ENCODE measurements around the gene CBX2.

CBX2 gene

DNA sequence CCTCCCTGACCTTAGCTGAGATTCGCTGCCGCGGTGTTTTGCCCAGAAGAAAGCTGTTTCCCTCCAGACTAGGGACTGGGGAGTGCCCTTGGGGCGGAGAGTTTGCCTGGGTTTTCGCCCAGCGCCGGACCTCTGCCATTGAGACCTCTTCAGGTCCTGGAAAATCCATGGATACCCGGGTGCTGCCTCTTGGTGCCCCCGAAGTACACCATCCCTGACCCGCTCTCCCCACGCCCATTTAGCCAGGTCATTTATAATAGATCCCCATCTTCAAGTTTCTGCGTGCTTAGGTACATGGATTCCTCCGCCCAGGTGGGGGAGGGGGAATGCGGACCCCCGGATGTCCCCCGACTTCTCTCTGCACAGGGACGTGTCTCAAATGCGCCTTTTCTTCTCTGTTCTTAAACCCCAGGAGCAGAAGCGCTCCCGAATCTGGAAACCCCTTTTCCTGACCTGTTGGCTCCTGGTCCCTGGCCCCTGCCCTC is 34.0 kb downstream of the CBX2 start:
- no peak for DNase-seq (ENCODE audit: low read depth in 2 of 2)

DNA sequence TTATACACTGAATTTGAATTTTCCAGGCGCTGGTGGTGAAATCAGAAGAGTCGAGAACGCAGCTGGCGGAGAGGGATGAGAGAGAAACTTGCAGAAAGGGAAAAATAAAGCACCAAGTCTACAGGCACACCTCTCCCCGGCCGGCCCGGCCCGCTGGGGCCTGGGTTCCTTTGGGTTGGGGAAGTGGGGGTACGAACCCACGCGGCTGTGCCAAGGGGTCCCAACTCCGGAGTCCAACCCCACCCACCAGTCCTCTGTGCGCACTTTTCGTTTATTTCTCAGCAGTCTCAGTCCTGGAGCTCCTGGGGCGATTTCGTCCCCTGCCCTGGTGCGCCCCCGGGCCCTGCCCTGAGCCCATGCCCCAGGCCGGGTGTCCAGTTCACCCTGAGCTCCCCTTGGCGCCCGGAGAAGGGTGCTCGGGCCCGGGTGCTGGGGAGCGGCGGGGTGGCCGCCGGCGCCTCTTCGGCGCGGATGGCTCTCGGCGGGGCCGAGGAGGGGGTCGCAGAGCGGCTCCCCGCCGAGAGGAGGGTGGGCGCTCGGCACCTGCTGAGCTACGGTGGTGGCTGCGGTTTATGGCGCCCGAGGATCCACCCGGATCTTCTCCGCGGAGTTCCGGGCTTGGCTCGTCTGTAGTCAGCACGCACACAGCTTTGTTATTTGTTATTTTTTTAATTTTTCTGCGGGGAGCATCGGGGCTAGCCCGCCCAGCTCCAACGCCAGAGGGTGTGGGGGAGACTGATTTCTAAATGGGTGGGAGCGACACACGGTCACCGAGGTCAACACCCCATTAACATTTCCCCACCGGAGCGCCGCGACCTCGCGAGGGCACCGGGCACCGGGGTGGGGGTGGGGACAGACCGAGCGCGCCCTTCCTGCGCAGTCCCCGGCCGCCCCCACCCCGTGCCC is 34.7 kb downstream of the CBX2 start:
- DNase-seq (ENCODE audit: low read depth in 2 of 2) = no peak

DNA sequence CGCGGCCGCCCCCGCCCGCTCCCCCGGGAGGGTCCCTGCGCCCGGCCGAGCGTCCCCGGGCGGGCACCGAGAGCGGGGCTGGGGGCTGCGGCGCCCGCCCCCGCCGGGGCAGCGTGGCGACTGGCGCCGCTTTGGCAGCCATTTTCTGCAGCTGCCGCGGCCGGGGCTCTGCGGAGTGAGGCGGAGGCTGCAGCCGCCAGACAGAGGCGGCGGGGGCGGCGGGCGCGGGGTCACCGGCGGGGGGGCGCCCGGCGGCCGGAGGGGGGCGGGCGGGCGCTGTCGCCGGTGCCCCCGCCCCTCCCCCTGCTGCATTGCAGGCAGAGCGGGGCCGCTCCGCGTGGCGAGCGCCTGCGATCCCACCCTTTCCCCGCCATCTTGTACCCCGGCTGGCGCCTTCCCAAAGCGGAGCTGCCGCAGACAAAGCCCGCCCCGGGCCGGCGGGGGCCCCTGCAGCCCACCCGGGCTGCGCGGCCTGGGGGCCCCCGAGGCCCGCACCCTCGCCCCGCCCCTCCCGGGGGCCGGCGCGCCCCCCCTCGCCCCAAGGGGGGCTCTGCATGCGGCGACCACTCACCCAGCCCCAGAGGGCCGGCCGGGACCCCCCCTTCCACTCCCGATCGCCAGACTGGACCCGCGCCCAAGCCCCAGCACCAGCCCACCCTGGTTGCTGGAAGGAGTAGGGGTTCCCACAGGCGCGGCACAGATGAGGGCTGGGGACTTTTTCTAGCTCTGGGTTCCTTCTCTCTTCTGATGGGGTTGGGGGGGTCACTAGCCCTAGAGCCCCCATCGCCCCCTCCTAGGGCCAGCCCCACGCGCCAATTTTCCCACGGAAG is 35.6 kb downstream of the CBX2 start:
- DNase-seq (ENCODE audit: low read depth in 2 of 2) = no peak

GRCh38 chr17:79814127-79814973 is 36.4 kb downstream of the CBX2 start:
- DNase-seq (ENCODE audit: low read depth in 2 of 2) = no peak

GRCh38 chr17:79814974-79815835 is 37.3 kb downstream of the CBX2 start:
- no peak for DNase-seq (ENCODE audit: low read depth in 2 of 2)

- no peak for DNase-seq (ENCODE audit: low read depth in 2 of 2)
Observed at GRCh38 chr17:79815836-79816461, 38.0 kb downstream of the CBX2 start.

DNA sequence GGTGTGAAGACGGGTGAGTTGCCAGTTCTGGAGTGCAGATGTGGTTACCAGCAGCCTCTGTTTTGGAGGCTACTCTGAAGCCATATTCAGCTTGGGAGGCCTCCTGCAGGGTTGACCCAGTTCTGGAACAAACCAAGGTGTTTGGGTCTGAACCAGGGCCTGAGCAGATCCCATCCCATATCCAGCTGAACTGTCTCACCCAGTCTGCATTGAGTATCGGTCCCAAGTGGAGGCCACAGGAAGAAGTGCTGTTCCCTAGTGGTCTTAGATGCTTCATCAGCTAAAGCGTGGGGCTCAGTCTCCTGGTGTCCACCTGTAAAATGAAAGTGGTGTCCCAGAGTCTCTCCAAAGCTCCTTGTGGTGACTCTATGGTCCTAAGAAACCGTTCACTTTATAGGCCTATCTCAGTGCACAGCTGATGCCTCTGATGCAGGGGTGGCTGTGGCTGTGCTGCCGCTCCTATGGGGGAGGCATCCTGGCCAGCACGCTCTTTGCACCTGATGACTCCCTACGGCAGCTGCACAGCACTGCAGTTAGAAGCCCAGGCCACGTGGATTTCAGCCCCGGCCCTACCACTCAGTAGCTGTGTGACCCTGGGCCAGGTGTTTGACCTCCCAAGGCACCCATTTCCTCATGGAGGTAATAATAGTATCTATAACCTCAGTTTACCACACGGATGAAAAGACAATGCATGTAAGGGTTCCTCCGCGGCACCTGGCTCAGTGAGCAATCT is 40.2 kb downstream of the CBX2 start:
- no peak for DNase-seq (ENCODE audit: low read depth in 2 of 2)

DNA sequence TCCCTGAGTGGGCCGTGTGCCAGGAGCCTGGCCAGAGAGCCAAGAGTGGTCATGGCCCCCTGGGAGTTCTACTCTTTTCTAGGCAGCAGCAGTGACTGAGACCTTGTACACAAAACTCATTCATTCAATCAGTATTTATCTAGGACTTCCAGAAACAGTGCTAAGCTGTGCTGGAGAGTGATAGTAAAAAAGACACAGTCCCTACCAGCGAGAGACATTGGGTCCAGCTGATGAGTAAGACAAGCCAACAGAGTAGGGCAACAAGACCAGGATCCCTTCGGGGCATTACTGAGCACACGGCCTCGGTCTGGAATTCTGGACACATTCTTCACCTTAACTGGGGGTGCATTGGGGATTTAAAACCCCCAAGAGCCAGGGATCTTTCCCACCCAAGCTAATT is 41.1 kb downstream of the CBX2 start:
- DNase-seq (ENCODE audit: low read depth in 2 of 2) = no peak

DNA sequence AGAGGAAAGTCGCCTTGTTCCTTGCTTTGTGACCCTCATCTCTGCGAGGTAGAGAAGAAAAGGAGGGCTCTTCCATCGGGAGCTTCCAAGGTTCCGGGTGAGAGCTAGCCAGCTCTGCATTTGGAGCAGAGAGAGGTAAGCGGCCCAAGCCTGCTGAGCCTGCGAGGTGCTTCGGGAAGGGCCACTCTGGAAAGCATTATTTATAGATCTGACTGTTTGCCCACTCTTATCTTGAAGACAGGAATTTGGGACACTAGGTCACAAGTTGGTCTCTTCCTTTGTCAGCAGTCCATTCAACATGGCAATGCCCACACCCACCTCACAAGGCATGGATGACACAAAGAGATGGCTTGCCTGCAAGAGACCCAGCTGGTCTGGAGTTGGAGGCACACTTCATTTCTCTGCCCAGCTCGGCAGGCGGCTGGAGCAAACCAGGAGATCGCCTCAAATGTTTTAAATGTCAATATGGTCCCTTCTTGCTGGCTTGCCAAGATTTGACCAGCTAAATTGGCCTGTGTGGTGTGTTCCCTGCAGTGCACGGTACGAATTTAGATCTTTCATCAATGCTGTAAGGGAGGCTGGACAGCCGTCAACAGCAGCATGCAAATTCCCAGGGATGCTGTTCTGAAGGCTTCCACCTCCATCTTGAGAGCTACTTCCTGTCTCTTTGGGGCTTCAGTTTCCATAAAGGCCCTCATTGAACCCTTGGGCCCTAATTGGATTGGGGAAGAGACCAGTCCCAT is 41.8 kb downstream of the CBX2 start:
- no peak for DNase-seq (ENCODE audit: low read depth in 2 of 2)

- no peak for DNase-seq (ENCODE audit: low read depth in 2 of 2)
Observed at GRCh38 chr17:79820959-79821330, 43.0 kb downstream of the CBX2 start.

DNA sequence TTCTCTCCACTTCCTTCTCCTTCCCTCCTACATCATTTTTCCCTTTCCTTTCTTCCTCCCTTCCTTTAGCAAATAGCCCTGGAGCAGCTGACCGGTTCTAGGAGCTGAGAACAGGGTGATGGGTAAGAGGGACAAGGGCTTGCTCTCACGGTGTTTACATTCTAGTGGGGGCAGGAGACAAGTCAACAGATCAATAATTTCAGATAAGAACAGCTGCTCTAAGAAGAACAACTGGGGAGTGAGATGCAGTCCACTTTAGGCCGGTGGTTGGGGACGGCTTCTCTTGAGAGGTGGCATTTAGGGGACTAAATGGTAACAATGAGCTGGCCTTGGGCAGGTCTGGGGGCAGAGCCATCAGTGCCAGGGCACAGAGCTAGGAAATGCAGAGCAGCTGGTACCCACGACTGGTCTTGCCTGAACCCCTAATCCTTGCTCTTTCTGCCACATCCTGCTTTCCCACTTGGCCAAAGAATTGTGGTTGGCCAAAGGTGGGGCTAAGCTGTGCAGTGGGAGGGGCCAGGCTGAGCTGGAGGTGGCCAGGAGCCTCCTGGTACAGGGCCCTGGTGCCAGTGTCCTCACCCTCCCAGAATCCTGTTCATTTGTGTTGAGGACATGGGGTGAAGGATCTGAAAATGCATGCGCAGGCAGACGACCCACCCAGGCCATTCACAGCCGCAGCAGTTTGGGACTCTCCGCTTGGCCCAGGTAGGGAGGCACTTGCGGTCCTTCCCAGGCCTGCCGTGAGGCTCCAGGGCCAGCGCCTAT is 43.6 kb downstream of the CBX2 start:
- DNase-seq (ENCODE audit: low read depth in 2 of 2) = no peak

DNA sequence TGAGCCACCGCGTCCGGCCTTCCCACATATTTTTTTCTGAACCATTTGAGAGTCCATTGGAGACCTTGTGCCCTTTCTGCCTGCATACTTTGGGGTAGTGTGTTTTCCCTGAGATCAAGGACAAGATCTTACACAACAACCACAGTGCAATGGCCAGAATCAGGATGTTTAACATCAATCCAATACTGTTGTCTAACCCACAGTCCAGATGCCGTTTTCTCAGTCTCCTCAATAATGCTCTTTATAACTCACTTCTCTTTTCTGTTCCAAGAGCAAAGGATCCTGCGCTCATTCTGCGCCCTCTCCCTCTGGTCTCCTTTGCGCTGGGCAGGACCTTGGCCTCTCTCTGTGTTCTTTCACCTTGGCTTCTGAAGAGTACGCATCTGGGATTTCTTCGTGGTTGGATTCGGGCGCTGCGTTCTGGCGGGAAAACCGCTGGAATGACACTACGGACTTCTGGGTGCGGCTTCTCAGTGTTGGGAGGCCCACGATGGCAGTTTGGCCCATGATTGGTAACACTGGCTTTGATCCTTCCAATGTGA is 44.7 kb downstream of the CBX2 start:
- no peak for DNase-seq (ENCODE audit: low read depth in 2 of 2)

DNA sequence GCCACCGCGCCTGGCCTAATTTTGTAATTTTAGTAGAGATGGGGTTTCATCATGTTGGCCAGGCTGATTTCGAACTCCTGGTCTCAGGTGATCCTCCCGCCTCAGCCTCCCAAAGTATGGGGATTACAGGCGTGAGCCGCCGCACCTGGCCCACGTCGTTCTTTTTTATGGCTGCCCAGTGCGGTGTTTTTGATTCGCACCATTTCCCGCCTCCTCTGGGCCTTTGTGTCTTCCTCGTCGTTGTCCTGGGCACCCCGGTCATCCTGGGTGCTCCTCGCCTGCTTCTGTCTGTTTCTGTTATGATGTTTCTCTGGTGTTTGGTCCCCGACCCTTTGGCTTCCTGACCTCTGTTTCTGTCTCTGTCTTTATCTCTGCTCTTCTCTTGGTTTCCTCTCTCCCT is 46.3 kb downstream of the CBX2 start:
- no peak for DNase-seq (ENCODE audit: low read depth in 2 of 2)

GRCh38 chr17:79824893-79825579 is 47.1 kb downstream of the CBX2 start:
- DNase-seq (ENCODE audit: low read depth in 2 of 2) = no peak

DNA sequence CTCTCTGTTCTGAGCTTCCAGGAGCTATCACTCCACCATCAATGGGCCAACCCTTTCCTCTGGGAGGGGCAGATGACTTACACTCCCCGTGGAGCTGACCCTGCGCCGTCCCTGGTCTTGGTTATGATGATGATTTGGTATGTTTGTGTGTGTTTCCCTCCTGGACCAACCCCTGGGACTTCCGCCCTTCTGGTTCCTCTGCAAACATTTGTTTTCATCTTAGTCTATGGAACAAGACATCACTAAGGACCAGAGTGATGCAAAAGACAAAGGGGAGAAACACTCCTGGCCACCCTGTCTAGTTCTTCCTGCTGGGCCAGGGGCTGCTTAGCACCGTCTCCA is 47.6 kb downstream of the CBX2 start:
- no peak for DNase-seq (ENCODE audit: low read depth in 2 of 2)

DNA sequence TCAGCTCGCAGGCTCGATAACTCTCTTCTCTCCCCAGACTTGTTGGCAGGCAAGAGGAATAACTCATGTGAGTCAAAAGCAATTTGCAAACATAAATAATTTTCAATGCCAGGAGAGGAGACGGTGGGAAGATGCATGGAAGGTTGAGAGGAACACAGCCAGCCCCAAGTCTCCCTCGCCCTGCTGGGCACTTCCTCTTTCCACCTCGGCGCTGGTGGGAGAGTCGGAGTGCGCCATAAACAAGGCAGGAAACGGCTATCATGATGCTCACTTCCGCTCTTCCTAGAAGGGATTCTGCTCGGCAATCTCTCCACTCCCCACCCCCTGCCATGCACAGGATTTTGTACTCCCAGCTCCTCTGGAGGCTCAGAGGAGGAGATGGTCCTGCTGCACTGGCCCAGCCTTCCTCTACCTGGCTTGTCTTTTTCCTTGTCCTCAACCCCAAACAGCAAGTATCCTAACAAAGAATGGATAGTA is 48.3 kb downstream of the CBX2 start:
- DNase-seq (ENCODE audit: low read depth in 2 of 2) = no peak

DNA sequence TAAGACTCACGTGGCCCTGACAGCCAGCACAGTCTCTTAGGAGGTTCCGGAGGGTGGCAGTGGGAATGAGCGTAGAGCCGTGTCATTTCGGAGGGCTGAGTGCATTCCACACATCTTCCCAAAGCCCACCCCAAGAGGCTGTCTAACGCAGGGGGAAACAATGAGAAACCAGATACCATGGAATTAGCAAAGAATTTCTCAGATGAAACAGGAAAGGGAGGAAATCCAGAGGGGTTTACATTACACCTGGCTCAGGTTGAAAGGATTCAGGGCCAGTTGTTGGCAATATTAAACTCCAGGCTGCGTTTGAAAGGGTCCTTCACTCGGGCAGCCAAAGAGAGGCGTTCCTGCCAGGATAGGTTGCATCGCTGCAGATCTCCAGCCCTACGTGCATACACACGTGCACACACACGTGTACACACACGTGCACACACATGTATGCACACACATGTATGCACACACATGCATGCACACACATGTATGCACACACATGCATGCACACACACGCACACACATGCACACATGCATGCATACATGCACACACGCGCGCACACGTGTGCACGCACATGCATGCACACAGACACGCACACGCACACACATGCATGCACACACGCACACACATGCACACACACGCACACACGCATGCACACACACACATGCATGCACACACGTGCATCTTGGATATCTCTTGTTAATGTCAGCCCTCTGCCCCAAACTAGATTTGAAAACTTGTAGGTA is 49.1 kb downstream of the CBX2 start:
- DNase-seq (ENCODE audit: low read depth in 2 of 2) = no peak

Measured in stimulated activated CD4-positive, alpha-beta T cell treated with anti-CD3 and anti-CD28 coated beads, Interleukin-4, amount 100 ng/mL, for 48 hours (primary cell).